Epidermal melanocyte (primary cell): Measurements from ENCODE around the gene LOXL3.
"Not testable (repeated sequence)": the region's sequence is repeated elsewhere in the genome, so short reads cannot be mapped to it uniquely, and the experiment has no call there.

ENCODE experiments used
- DNase-seq: peaks from one replicate; pipeline ENCODE4 v3.0.0; 2011; ENCODE audit warnings: low spot score; ENCODE audit not compliant: insufficient read length

LOXL3 gene

GRCh38 chr2:74573747-74574562 lies 20.2 kb upstream of the LOXL3 start:
- peak; percentile 71 for DNase-seq

GRCh38 chr2:74572178-74572925 lies 18.6 kb upstream of the LOXL3 start:
- no peak for DNase-seq

- no peak for DNase-seq
Measured at GRCh38 chr2:74571058-74571457, 17.3 kb upstream of the LOXL3 start.

GRCh38 chr2:74569686-74570085 lies 15.9 kb upstream of the LOXL3 start:
- DNase-seq = no peak

- DNase-seq = no peak
Measured at GRCh38 chr2:74567881-74568280, 14.1 kb upstream of the LOXL3 start.

GRCh38 chr2:74566754-74567085 lies 13.0 kb upstream of the LOXL3 start:
- no peak for DNase-seq

GRCh38 chr2:74566076-74566753 lies 12.5 kb upstream of the LOXL3 start:
- DNase-seq = no peak

- no peak for DNase-seq
Measured at GRCh38 chr2:74564222-74564621, 10.5 kb upstream of the LOXL3 start.

GRCh38 chr2:74562126-74562775 lies 8.5 kb upstream of the LOXL3 start:
- no peak for DNase-seq

GRCh38 chr2:74561022-74561421 lies 7.3 kb upstream of the LOXL3 start:
- DNase-seq = not testable (repeated sequence)

- DNase-seq = no peak
Measured at GRCh38 chr2:74560591-74560990, 6.8 kb upstream of the LOXL3 start.

- DNase-seq = no peak
Measured at GRCh38 chr2:74559912-74560311, 6.2 kb upstream of the LOXL3 start.

GRCh38 chr2:74558284-74559230 lies 4.8 kb upstream of the LOXL3 start:
- DNase-seq = no peak

GRCh38 chr2:74556831-74557370 lies 3.2 kb upstream of the LOXL3 start:
- no peak for DNase-seq

- no peak for DNase-seq
Measured at GRCh38 chr2:74556159-74556558, 2.4 kb upstream of the LOXL3 start.

GRCh38 chr2:74555610-74556103 lies 1.9 kb upstream of the LOXL3 start:
- no peak for DNase-seq

GRCh38 chr2:74554820-74555531 lies 1.2 kb upstream of the LOXL3 start:
- no peak for DNase-seq

- no peak for DNase-seq
Measured at GRCh38 chr2:74552914-74553811, 579 bp downstream of the LOXL3 start.
